GM21526 (cell line): ENCODE results near the gene HDAC4.

Experiments
- ATAC-seq: cut with Tn5 transposase; IDR thresholded peaks from one replicate; pipeline ENCODE4 v1.9.1; 2021; ENCODE audit warnings: moderate library complexity; ENCODE audit not compliant: unreplicated experiment, low FRiP score

HDAC4 gene

GRCh38 chr2:239312081-239312511 lies 88.7 kb downstream of the HDAC4 start:
- ATAC-seq = no peak

GRCh38 chr2:239311132-239312040 lies 89.4 kb downstream of the HDAC4 start:
- ATAC-seq = no peak

- ATAC-seq = no peak
Measured at GRCh38 chr2:239310401-239311061, 90.3 kb downstream of the HDAC4 start.

- no peak for ATAC-seq
Measured at GRCh38 chr2:239309398-239310245, 91.2 kb downstream of the HDAC4 start.

GRCh38 chr2:239308661-239309397 lies 92.0 kb downstream of the HDAC4 start:
- ATAC-seq = no peak

GRCh38 chr2:239307921-239308613 lies 92.8 kb downstream of the HDAC4 start:
- no peak for ATAC-seq

GRCh38 chr2:239307221-239307569 lies 93.6 kb downstream of the HDAC4 start:
- ATAC-seq = no peak

- ATAC-seq = no peak
Measured at GRCh38 chr2:239306274-239307220, 94.3 kb downstream of the HDAC4 start.

- no peak for ATAC-seq
Measured at GRCh38 chr2:239305771-239306170, 95.0 kb downstream of the HDAC4 start.

- no peak for ATAC-seq
Measured at GRCh38 chr2:239305222-239305575, 95.6 kb downstream of the HDAC4 start.

- ATAC-seq = no peak
Measured at GRCh38 chr2:239304533-239305221, 96.1 kb downstream of the HDAC4 start.

GRCh38 chr2:239303711-239304532 lies 96.9 kb downstream of the HDAC4 start:
- no peak for ATAC-seq

- no peak for ATAC-seq
Measured at GRCh38 chr2:239302808-239303557, 97.8 kb downstream of the HDAC4 start.

- ATAC-seq = no peak
Measured at GRCh38 chr2:239302083-239302807, 98.6 kb downstream of the HDAC4 start.

GRCh38 chr2:239300871-239301735 lies 99.7 kb downstream of the HDAC4 start:
- no peak for ATAC-seq
